Fibroblast of mammary gland (primary cell): ENCODE data around the gene BMP10.
"Not testable (repeated sequence)": the region's sequence is repeated elsewhere in the genome, so short reads cannot be mapped to it uniquely, and the experiment has no call there.

Experiments used
- DNase-seq: peaks from one replicate; pipeline ENCODE4 v3.0.0-alpha.2; 2010; ENCODE audit warnings: low read depth
- H3K4me3 ChIP-seq: 2 replicates; pipeline ENCODE4 v1.5.1; 2011; ENCODE audit warnings: low read depth, mild to moderate bottlenecking, low read length, moderate library complexity; ENCODE audit not compliant: control insufficient read depth
- TF ChIP-seq, protein P1 (sequence below): conservative IDR thresholded peaks from 2 replicates; pipeline ENCODE4 v1.5.1; 2011; ENCODE audit warnings: low read depth, low read length, inconsistent platforms; ENCODE audit not compliant: control insufficient read depth, insufficient read depth

Gene BMP10

DNA sequence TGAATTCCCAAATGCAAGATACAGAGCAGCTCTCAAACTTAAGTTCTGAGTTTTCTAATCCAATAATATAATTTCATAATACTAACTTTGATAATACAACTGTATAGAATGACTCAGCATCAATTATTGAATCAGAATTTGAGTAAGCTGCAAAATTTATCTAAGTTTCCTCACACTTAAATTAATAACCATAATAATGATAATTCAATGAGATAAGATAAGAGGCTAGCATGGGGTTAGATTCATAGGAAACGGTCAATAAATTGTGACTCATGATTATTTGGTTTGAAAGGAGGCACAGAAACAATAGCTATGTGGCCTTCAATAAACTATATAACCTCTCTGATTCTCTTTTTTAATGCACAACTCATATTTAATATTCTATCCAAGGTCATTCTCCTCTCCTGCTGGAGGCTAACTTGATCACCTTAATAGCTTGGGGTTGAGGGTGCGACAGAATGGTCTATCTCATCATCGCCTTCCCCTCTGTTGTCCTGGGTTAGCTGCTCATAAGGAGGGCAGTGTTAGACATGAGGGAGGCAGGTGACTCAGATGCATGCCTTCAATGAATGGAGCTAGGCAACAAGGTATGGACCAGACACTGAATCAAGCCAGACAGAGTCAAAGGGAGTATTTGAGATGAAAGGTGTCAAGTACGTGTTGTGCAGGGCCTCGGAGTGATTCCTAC lies 36.2 kb upstream of the BMP10 start:
- no peak overlapping the region for H3K4me3 ChIP-seq
- TF ChIP-seq, protein P1, sequence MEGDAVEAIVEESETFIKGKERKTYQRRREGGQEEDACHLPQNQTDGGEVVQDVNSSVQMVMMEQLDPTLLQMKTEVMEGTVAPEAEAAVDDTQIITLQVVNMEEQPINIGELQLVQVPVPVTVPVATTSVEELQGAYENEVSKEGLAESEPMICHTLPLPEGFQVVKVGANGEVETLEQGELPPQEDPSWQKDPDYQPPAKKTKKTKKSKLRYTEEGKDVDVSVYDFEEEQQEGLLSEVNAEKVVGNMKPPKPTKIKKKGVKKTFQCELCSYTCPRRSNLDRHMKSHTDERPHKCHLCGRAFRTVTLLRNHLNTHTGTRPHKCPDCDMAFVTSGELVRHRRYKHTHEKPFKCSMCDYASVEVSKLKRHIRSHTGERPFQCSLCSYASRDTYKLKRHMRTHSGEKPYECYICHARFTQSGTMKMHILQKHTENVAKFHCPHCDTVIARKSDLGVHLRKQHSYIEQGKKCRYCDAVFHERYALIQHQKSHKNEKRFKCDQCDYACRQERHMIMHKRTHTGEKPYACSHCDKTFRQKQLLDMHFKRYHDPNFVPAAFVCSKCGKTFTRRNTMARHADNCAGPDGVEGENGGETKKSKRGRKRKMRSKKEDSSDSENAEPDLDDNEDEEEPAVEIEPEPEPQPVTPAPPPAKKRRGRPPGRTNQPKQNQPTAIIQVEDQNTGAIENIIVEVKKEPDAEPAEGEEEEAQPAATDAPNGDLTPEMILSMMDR = no peak
- no peak for DNase-seq

DNA sequence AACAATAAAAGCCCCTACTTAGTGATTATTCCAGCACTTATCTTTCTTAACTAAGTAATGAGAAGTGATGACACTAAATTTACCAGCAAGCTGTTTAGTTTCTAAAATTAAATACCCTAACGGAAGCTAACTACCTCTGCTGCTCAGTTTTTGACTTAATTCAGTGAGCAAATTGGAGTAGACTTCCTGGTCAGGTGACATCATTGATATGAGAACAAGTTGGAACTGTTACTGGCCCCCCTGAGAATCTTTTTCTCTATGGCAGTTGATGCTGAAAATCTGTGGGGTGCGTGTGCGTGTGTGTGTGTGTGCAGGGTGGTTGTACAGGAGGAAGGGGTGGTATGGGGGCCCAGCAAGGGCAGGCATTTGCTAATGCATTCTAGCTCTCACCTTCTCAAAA lies 35.5 kb upstream of the BMP10 start:
- TF ChIP-seq, protein P1 = no peak
- DNase-seq = no peak
- no peak overlapping the region for H3K4me3 ChIP-seq

DNA sequence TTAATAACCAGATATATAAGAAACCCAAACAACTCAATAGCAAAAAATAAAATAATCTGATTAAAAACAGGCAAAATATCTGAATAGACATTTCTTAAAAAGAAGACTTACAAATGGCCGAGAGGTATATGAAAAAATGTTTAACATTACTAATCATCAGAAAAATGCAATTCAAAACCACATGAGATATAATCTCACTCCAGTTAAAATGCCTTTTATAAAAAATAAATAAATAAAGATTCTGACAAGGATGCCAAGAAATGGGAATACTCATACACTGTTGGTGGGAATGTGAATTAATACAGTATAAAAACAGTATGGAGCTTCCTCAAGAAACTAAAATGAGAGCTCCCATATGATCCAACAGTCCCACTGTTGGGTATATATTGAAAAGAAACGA lies 33.9 kb upstream of the BMP10 start:
- TF ChIP-seq, protein P1 = no peak
- DNase-seq = no peak

DNA sequence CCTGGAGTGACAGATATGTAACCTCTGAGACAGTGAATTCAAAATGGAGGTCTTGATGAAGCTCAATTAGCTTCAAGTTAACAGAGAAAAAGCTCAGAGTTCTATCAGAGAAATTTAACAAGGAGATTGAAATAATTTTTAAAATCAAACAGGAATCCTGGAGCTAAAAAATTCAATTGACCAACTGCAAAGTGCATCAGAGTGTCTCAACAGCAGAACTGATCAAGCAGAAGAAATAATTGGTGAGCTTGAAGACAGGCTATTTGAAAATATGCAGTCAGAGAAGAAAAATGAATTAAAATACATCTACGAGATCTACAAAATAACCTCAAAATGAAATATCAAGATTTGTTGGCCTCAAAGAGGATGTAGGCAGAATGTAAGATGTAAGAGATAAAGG lies 30.4 kb upstream of the BMP10 start:
- no peak overlapping the region for H3K4me3 ChIP-seq
- no peak for DNase-seq
- TF ChIP-seq, protein P1 = no peak

More for the DNA sequence above, 33.9 kb upstream of the BMP10 start:
- H3K4me3 ChIP-seq = no peak overlapping the region

DNA sequence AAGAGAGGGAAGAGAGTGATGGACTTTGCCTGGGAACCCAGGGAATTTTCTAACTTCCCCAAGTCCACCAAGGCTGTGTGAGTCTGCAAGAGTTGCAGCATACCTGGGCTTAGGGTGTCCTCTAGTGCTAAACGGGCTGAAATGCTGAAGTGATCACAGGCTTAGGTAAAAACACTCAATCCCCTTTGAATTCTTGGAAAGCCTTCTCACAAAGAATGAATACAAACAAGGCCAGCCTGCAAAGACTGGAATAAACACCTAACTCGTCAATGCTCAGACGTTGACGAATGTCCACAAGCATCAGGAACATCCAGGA lies 30.0 kb upstream of the BMP10 start:
- no peak overlapping the region for H3K4me3 ChIP-seq
- TF ChIP-seq, protein P1 = peak; percentile 29
- DNase-seq = peak; percentile 15

DNA sequence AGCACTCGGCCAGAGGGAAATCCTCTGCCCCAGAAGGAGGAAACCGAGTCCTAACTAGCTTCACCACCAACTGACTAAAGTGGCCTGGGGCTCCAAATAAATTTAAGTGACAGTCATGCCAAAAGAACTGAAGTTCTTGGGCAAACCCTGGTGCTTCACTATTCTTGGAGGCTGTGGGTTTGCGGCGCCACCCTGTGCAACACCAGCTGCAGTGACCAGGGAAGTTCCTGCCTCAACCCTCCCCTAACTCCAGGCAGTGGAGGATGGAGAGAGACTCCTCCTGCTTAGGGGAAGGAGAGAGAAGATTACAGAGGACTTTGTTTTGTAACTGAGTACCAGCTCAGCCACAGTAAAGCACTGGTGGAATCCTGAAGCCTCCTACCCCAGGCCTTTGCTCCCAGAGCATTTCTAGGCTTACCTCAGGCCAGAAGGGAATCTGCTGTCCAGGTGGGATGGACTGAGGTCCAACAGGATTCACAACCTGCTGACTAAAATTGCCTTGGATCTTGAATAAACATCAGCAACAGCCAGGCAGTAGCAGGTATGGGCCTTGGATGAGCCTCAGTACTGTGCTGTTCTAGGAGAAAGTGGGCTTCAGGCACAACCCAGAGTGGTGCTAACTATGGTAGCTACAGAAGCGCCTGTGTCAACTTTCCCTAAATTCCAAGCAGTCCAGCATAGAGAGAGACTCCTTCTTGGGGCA lies 29.4 kb upstream of the BMP10 start:
- no peak overlapping the region for H3K4me3 ChIP-seq
- TF ChIP-seq, protein P1 = no peak
- no peak for DNase-seq

DNA sequence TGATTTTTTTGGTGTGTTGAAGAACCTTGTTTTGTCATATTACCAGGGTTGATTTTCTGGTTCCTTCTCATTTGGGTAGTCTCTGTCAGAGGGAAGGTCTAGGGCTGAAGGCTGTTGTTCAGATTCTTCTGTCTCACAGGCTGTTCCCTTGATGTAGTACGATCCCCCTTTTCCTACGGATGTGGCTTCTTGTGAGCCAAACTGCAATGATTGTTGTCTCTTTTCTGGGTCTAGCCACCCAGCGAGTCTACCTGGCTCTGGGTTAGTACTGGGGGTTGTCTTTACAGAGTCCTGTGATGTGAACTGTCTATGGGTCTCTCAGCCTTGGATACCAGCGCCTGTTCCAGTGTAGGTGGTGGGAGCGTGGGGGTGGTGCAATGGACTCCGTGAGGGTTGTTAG lies 24.8 kb upstream of the BMP10 start:
- DNase-seq, H3K4me3 ChIP-seq: not testable (repeated sequence)
